ENCODE results near the gene MTA3. TPM values are rescaled to one million over a fixed set of nuclear protein-coding genes. Genes with fewer than 3 reads are reported as not detected.

The MTA3 gene
- total RNA-seq, 1 donor from 2014 or later = 26.8 TPM

DNA sequence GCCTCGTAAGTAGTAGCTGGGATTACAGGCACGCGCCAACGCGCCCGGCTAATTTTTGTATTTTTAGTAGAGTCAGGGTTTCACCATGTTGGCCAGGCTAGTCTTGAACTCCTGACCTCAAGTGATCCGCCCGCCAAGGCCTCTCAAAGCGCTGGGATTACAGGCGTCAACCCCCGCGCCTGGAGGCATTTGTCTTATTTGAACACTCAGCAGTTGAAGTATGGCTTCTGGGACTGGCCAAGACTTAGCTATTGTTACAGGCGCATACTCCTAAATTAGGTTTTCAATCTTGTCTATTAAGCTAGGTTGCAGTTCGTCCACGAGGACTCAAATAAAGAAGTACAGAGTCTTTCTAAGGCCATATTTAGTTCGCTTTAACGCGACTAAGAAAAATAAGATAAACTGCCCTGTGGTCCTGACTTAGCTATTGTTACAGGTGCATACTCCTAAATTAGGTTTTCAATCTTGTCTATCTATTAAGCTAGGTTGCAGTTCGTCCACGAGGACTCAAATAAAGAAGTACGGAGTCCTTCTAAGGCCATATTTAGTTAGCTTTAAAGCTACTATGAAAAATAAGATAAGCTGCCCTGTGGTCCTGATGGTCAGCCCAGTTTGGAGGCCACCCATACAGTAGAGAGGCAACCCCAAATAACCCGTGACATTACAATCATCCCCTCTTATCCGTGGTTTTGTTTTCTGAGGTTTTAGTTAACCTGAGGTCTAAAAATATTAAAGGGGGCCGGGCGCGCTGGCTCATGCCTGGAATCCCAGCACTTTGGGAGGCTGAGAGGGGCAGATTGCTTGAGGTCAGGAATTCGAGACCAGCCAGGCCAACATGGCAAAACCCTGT, 20.8 kb upstream of the MTA3 start:
- intact Hi-C loops (cut with micrococcal nuclease) = no loop called here

DNA sequence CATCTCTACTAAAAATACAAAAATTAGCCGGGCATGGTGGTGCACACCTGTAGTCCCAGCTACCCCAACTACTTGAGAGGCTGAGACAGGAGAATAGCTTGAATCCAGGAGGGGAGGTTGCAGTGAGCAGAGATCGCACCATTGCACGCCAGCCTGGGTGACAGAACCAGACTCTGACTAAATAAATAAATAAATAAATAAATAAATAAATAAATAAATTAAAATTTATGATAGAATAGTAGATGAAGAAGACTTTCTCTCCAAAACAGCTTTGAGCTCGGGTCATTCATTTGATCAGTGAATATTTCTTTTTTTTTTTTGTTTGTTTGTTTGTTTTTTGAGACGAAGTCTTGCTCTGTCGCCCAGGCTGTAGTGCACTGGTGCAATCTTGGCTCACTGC, 17.6 kb upstream of the MTA3 start:
- TF ChIP-seq, protein P1, sequence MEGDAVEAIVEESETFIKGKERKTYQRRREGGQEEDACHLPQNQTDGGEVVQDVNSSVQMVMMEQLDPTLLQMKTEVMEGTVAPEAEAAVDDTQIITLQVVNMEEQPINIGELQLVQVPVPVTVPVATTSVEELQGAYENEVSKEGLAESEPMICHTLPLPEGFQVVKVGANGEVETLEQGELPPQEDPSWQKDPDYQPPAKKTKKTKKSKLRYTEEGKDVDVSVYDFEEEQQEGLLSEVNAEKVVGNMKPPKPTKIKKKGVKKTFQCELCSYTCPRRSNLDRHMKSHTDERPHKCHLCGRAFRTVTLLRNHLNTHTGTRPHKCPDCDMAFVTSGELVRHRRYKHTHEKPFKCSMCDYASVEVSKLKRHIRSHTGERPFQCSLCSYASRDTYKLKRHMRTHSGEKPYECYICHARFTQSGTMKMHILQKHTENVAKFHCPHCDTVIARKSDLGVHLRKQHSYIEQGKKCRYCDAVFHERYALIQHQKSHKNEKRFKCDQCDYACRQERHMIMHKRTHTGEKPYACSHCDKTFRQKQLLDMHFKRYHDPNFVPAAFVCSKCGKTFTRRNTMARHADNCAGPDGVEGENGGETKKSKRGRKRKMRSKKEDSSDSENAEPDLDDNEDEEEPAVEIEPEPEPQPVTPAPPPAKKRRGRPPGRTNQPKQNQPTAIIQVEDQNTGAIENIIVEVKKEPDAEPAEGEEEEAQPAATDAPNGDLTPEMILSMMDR (IDR thresholded peaks at IDR 0.05) = no peak
- H3K4me3 Mint-ChIP-seq = no peak overlapping the region
- CTCF ChIA-PET = no interaction called here

More for the DNA sequence above, 20.8 kb upstream of the MTA3 start:
- peaks cover 8% of the 10 kb centered on the region for H3K4me1 Mint-ChIP-seq
- H3K36me3 Mint-ChIP-seq (ENCODE audit: low read depth) = no peaks in the 10 kb centered on the region
- CTCF ChIA-PET = interaction anchor here (0.7 kb wide), 1 partner anchor 14 kb away, joined by 3 read pairs; no protein-coding TSS in a partner anchor
- H3K27me3 Mint-ChIP-seq = no peaks in the 10 kb centered on the region
- POLR2A ChIA-PET = interaction anchor here (0.6 to 1.6 kb wide), 7 partner anchors 12 to 1446 kb away, joined by 3 to 7 read pairs (median 4); partner anchors contain the start of gene DYNC2LI1
- H3K27ac Mint-ChIP-seq = peak overlapping the region; percentile 61
- TF ChIP-seq, protein P1 (IDR thresholded peaks at IDR 0.05) = no peak
- H3K9me3 Mint-ChIP-seq = no peaks in the 10 kb centered on the region
- DNase-seq = no peak
- ATAC-seq (ENCODE audit: low read depth) = no peak
- peak overlapping the region; percentile 5 for H3K4me3 Mint-ChIP-seq

DNA sequence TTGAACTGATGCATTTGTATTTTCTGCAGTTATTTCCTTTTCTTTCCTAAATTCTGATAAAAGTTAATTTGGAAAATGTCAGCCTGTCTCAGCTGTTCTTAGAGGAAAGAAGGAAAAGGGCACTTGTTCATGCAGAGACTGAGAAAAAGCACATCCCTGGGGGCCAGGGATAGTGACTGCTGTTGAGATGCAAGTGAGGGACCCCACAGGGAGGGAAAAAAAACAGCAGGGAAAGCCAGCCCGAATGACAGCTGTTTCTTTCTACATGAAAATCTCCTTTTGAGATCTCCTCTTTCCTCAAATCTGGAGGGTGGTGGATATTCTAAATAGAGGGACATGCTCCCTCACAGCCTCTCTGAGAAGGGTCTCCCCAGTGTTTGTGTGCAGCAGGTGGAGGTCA, 14.0 kb upstream of the MTA3 start:
- TF ChIP-seq, protein P1 (IDR thresholded peaks at IDR 0.05) = no peak
- Mint-ChIP-seq H3K27ac (no peak overlapping the region), H3K4me1 (no peaks in the 10 kb centered on the region), H3K27me3 (no peaks in the 10 kb centered on the region), H3K9me3 (no peaks in the 10 kb centered on the region), H3K36me3 (ENCODE audit: low read depth) (no peaks in the 10 kb centered on the region), H3K4me3 (no peak overlapping the region)
- DNase-seq = no peak
- CTCF ChIA-PET = no interaction called here
- ATAC-seq (ENCODE audit: low read depth) = no peak
- POLR2A ChIA-PET = no interaction called here
- intact Hi-C loops (cut with micrococcal nuclease) = no loop called here

More for the DNA sequence above, 17.6 kb upstream of the MTA3 start:
- no peak overlapping the region for H3K27ac Mint-ChIP-seq
- DNase-seq = no peak
- H3K4me1 Mint-ChIP-seq = peaks cover 8% of the 10 kb centered on the region
- no peaks in the 10 kb centered on the region for H3K9me3 Mint-ChIP-seq
- POLR2A ChIA-PET = no interaction called here
- H3K27me3 Mint-ChIP-seq = no peaks in the 10 kb centered on the region
- no peaks in the 10 kb centered on the region for H3K36me3 Mint-ChIP-seq (ENCODE audit: low read depth)
- ATAC-seq (ENCODE audit: low read depth) = no peak
- intact Hi-C loops (cut with micrococcal nuclease) = no loop called here

DNA sequence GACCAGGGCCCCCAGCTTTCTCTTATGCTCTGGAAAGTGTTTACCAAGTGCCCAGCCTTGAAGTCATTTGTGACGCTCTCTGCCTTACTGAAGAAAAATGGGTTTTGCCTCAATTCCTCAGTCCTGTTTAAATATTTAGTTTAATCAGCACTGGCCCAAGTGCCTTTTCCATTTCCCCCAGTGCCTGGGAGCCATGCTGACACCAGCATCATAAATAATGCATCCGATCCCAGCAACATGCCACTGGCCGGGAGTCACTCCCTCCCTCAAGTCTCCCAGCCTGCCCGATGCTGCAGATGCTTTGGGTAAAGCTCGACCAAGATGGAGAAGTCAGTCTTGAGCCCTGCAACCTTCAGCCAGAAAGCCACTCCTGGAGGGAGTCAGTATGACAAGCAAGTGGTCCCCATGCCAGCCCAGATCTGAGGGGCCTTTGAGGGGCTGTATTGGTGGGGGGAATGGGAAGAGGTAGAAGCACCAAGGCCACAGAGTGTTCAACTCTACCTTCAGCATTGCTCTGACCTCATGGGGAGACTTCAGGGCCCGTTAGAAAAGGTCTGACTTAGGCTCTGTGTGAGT, 12.0 kb upstream of the MTA3 start:
- Mint-ChIP-seq H3K27ac (no peak overlapping the region), H3K27me3 (no peaks in the 10 kb centered on the region)
- intact Hi-C loops (cut with micrococcal nuclease) = no loop called here

DNA sequence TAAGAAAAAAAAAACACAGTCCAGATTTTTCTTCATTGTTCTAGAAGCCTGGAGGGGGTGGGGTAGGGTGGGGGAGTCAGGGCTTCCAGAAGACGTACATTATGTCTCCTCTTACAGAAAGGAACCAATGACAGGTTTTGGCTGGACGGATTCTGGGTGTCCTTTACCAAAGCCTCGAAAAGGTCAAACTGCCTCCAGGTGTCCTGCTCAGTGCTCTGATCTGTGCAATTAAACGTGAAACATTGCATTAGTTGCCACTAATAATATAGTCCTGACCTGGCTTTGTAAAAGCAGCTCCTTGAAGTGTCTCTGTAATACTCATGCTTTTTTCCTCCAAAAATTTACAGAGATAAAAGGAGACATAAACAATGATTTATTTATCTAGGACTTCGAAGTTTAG, 11.1 kb upstream of the MTA3 start:
- POLR2A ChIA-PET = interaction anchor here (0.7 kb wide), 2 partner anchors 10 to 799 kb away, joined by 3 to 12 read pairs; no protein-coding TSS in a partner anchor
- no peak overlapping the region for H3K4me3 Mint-ChIP-seq
- DNase-seq (no peak), ATAC-seq (ENCODE audit: low read depth) (no peak)
- no peak overlapping the region for H3K27ac Mint-ChIP-seq
- H3K27me3 Mint-ChIP-seq = no peaks in the 10 kb centered on the region
- no peaks in the 10 kb centered on the region for H3K9me3 Mint-ChIP-seq
- H3K36me3 Mint-ChIP-seq (ENCODE audit: low read depth) = no peaks in the 10 kb centered on the region
- CTCF ChIA-PET = no interaction called here
- intact Hi-C loops (cut with micrococcal nuclease) = no loop called here
- peaks cover 3% of the 10 kb centered on the region for H3K4me1 Mint-ChIP-seq
- TF ChIP-seq, protein P1 (IDR thresholded peaks at IDR 0.05) = no peak

More for the DNA sequence above, 12.0 kb upstream of the MTA3 start:
- DNase-seq = no peak
- no peak for ATAC-seq (ENCODE audit: low read depth)
- TF ChIP-seq, protein P1 (IDR thresholded peaks at IDR 0.05) = no peak
- Mint-ChIP-seq H3K4me1 (peaks cover 3% of the 10 kb centered on the region), H3K36me3 (ENCODE audit: low read depth) (no peaks in the 10 kb centered on the region), H3K9me3 (no peaks in the 10 kb centered on the region), H3K4me3 (no peak overlapping the region)
- POLR2A ChIA-PET = no interaction called here
- CTCF ChIA-PET = no interaction called here

Data from activated B cell treated with CpG ODN at 0.5 μM for 24 hours (primary cell).